HG02623 (cell line): ENCODE data around the gene CD300C.
"Not testable (repeated sequence)": the region's sequence is repeated elsewhere in the genome, so short reads cannot be mapped to it uniquely, and the experiment has no call there.

Experiments
- ATAC-seq: cut with Tn5 transposase; IDR thresholded peaks from one replicate; pipeline ENCODE4 v1.9.1; 2021; ENCODE audit warnings: moderate library complexity; ENCODE audit not compliant: unreplicated experiment

The CD300C gene

GRCh38 chr17:74563358-74563757 is 17.4 kb upstream of the CD300C start:
- ATAC-seq: no peak

GRCh38 chr17:74561586-74561985 is 15.7 kb upstream of the CD300C start:
- no peak for ATAC-seq

GRCh38 chr17:74558882-74559519 is 13.1 kb upstream of the CD300C start:
- no peak for ATAC-seq

GRCh38 chr17:74558402-74558801 is 12.5 kb upstream of the CD300C start:
- ATAC-seq: not testable (repeated sequence)

GRCh38 chr17:74555427-74555940 is 9.6 kb upstream of the CD300C start:
- no peak for ATAC-seq

GRCh38 chr17:74554909-74555308 is 9.0 kb upstream of the CD300C start:
- ATAC-seq: no peak

GRCh38 chr17:74552037-74552436 is 6.1 kb upstream of the CD300C start:
- ATAC-seq: no peak

GRCh38 chr17:74550602-74551001 is 4.7 kb upstream of the CD300C start:
- no peak for ATAC-seq

GRCh38 chr17:74549343-74549742 is 3.4 kb upstream of the CD300C start:
- ATAC-seq: no peak

GRCh38 chr17:74547736-74548135 is 1.8 kb upstream of the CD300C start:
- ATAC-seq: no peak

- ATAC-seq: no peak
Measured at GRCh38 chr17:74547264-74547663, 1.3 kb upstream of the CD300C start.

GRCh38 chr17:74546586-74546985 is 671 bp upstream of the CD300C start:
- no peak for ATAC-seq

GRCh38 chr17:74544991-74545842 is 698 bp downstream of the CD300C start:
- no peak for ATAC-seq

GRCh38 chr17:74543891-74544760 is 1.8 kb downstream of the CD300C start:
- ATAC-seq: no peak

- ATAC-seq: no peak
Measured at GRCh38 chr17:74543406-74543805, 2.5 kb downstream of the CD300C start.

GRCh38 chr17:74542727-74543383 is 3.1 kb downstream of the CD300C start:
- no peak for ATAC-seq

GRCh38 chr17:74542166-74542565 is 3.7 kb downstream of the CD300C start:
- no peak for ATAC-seq

- ATAC-seq: no peak
Measured at GRCh38 chr17:74541176-74542111, 4.5 kb downstream of the CD300C start.

- no peak for ATAC-seq
Measured at GRCh38 chr17:74539281-74539820, 6.6 kb downstream of the CD300C start.
